ENCODE data around the gene TNRC6A. TPM values are rescaled to one million over a fixed set of nuclear protein-coding genes. Genes with fewer than 3 reads are reported as not detected.
A peak's percentile ranks its signal among the peaks of the same experiment; 100 is the strongest.

TNRC6A gene
- total and polyA plus RNA-seq, 2 experiments from 2014 or later, result 12.5 to 13.1 TPM

DNA sequence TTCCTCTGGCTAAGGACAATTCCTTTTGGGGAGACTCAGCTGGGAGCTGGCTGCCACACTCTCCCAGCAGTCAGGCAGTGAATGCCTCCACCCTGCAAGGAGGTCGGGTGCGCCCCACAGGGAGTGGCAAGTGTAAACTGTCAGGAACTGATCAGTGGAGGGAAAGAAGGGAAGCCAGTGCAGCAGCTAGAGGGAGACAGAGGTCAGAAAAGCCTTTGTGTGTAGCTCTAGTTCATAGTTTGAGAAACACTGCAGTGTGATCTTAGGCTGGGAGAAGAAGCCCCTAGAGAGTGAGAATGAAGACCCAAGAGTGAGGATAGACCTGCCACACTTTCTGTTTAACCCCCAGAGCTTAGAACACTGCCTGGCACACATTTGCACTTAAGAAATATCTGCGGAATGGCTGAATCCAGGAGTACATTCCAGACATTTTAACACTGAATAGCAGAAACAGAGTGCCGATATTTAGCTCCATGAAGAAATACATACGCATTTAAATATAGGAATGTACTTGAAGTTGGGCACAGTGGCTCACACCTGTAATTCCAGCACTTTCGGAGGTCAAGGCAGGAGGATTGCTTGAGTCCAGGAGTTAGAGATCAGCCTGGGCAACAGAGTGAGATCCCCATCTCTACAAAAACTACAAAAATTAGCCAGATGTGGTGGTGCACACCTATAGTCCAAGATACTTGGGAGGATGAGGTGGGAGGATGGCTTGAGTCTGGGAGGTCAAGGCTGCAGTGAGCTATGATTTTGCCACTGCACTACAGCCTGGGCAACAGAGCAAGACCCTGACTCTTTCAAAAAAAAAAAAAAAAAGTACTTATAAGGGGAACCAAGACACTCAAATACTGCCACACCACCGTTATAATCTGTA, 105.2 kb downstream of the TNRC6A start:
- in situ Hi-C loops (cut with MboI), result loop anchor here (10.0 kb wide), 1 partner anchor 100 kb away; no protein-coding TSS in a partner anchor
- DNase-seq, result peak; percentile 58
- peak overlapping the region; percentile 57; the same call in 1 of the 2 replicates for H2AFZ ChIP-seq

GRCh38 chr16:24836836-24837235, 107.4 kb downstream of the TNRC6A start:
- WGBS, 2 experiments (ENCODE audit: low coverage in 1 of 2, low lambda C conversion rate in 2 of 2, missing lambda C conversion rate in 2 of 2), result 85 to 86% methylated on average over 6 of the region's 6 CpGs
- H3K9ac ChIP-seq, result no peak overlapping the region
- no peak overlapping the region for H3K4me3 ChIP-seq
- H3K4me2 ChIP-seq (ENCODE audit: unreplicated experiment), result no peak overlapping the region
- H3K36me3 ChIP-seq (ENCODE audit: low read depth), result no peaks in the 10 kb centered on the region
- H4K20me1 ChIP-seq (ENCODE audit: insufficient read depth), result no peaks in the 10 kb centered on the region
- H3K27ac ChIP-seq, result no peak overlapping the region
- H3K79me2 ChIP-seq (ENCODE audit: insufficient read depth), result no peaks in the 10 kb centered on the region
- in situ Hi-C loops (cut with MboI), result loop anchor here (10.0 kb wide), 1 partner anchor 98 kb away; no protein-coding TSS in a partner anchor
- H3F3A ChIP-seq (ENCODE audit: insufficient read depth), result peaks cover 14% of the 10 kb centered on the region; the same call in 1 of the 2 replicates
- no peaks in the 10 kb centered on the region for H3K27me3 ChIP-seq (replicated peaks; ENCODE audit: insufficient read depth)
- H2AFZ ChIP-seq, result no peak overlapping the region
- TF ChIP-seq EZH2phosphoT487 (IDR thresholded peaks at IDR 0.05; ENCODE audit: insufficient read depth, low read depth) (no peak), EZH2 (IDR thresholded peaks at IDR 0.05; ENCODE audit: insufficient read depth, poor library complexity, severe bottlenecking) (no peak)
- H3K4me1 ChIP-seq (ENCODE audit: insufficient read depth), result peaks cover 22% of the 10 kb centered on the region
- no peaks in the 10 kb centered on the region for H3K9me2 ChIP-seq (ENCODE audit: insufficient read depth)
- no peaks in the 10 kb centered on the region for H3K9me3 ChIP-seq (ENCODE audit: low read depth)
- no peak for DNase-seq

More for the DNA sequence above, 105.2 kb downstream of the TNRC6A start:
- WGBS, 2 experiments (ENCODE audit: low coverage in 1 of 2, low lambda C conversion rate in 2 of 2, missing lambda C conversion rate in 2 of 2), result 50 to 52% methylated on average over 7 of the region's 7 CpGs
- no peaks in the 10 kb centered on the region for H3K36me3 ChIP-seq (ENCODE audit: low read depth)
- H3K4me1 ChIP-seq (ENCODE audit: insufficient read depth), result peaks cover 22% of the 10 kb centered on the region
- TF ChIP-seq EZH2 (IDR thresholded peaks at IDR 0.05; ENCODE audit: insufficient read depth, poor library complexity, severe bottlenecking) (no peak), EZH2phosphoT487 (IDR thresholded peaks at IDR 0.05; ENCODE audit: insufficient read depth, low read depth) (no peak)
- H3F3A ChIP-seq (ENCODE audit: insufficient read depth), result peaks cover 14% of the 10 kb centered on the region; the same call in 1 of the 2 replicates
- H3K9ac ChIP-seq, result no peak overlapping the region
- no peaks in the 10 kb centered on the region for H3K79me2 ChIP-seq (ENCODE audit: insufficient read depth)
- H3K4me2 ChIP-seq (ENCODE audit: unreplicated experiment), result no peak overlapping the region
- no peaks in the 10 kb centered on the region for H3K27me3 ChIP-seq (replicated peaks; ENCODE audit: insufficient read depth)
- no peaks in the 10 kb centered on the region for H4K20me1 ChIP-seq (ENCODE audit: insufficient read depth)
- no peak overlapping the region for H3K27ac ChIP-seq
- H3K9me3 ChIP-seq (ENCODE audit: low read depth), result no peaks in the 10 kb centered on the region
- no peaks in the 10 kb centered on the region for H3K9me2 ChIP-seq (ENCODE audit: insufficient read depth)
- H3K4me3 ChIP-seq, result no peak overlapping the region

GRCh38 chr16:24837969-24838368, 108.5 kb downstream of the TNRC6A start:
- Histone ChIP-seq H3K4me2 (ENCODE audit: unreplicated experiment) (no peak overlapping the region), H3K9ac (no peak overlapping the region), H3K27ac (no peak overlapping the region), H3K79me2 (ENCODE audit: insufficient read depth) (no peaks in the 10 kb centered on the region), H3K4me3 (no peak overlapping the region), H3F3A (ENCODE audit: insufficient read depth) (peaks cover 14% of the 10 kb centered on the region; the same call in 1 of the 2 replicates), H4K20me1 (ENCODE audit: insufficient read depth) (no peaks in the 10 kb centered on the region), H2AFZ (no peak overlapping the region), H3K36me3 (ENCODE audit: low read depth) (no peaks in the 10 kb centered on the region), H3K9me2 (ENCODE audit: insufficient read depth) (no peaks in the 10 kb centered on the region), H3K27me3 (replicated peaks; ENCODE audit: insufficient read depth) (no peaks in the 10 kb centered on the region), H3K9me3 (ENCODE audit: low read depth) (no peaks in the 10 kb centered on the region), H3K4me1 (ENCODE audit: insufficient read depth) (peaks cover 22% of the 10 kb centered on the region)
- WGBS, 2 experiments (ENCODE audit: low coverage in 1 of 2, low lambda C conversion rate in 2 of 2, missing lambda C conversion rate in 2 of 2), result 90 to 92% methylated on average over 9 of the region's 9 CpGs
- in situ Hi-C loops (cut with MboI), result loop anchor here (10.0 kb wide), 1 partner anchor 97 kb away; no protein-coding TSS in a partner anchor
- TF ChIP-seq EZH2 (IDR thresholded peaks at IDR 0.05; ENCODE audit: insufficient read depth, poor library complexity, severe bottlenecking) (no peak), EZH2phosphoT487 (IDR thresholded peaks at IDR 0.05; ENCODE audit: insufficient read depth, low read depth) (no peak)
- no peak for DNase-seq

DNA sequence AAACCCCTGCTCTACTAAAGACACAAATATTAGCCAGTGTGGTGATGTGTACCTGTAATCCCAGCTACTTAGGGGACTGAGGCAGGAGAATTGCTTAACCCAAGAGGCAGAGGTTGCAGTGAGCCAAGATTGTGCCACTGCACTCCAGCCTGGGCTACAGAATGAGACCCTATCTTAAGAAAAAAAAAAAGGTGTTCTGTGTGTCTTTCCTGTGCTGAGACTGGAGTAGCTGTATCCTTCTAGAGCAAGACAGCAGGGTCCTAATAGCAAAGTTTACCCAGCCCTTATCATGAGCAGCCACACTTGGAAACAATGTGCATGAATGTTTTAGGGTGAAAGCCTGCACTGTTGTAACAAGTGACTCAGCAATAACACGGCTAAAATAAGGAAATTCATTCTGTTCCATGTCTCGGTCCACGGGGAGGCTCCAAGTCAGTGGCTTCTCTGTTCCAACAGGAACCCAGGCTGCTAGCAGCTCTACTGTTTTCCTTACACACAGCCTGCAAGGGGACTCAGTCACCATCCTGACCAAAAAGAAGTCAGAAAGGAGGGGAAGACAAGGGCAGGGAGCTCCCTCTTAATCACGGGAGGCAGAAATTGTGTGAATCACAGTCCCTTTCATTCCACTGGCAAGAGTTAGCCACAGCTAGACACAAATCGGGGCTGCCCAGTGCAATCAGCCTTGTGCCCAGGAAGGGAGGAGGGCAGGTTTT, 109.3 kb downstream of the TNRC6A start:
- peak overlapping the region; percentile 78 for H2AFZ ChIP-seq
- H3K27ac ChIP-seq, result peak overlapping the region; percentile 68
- no peaks in the 10 kb centered on the region for H3K79me2 ChIP-seq (ENCODE audit: insufficient read depth)
- H3K9ac ChIP-seq, result peak overlapping the region; percentile 51
- no peaks in the 10 kb centered on the region for H4K20me1 ChIP-seq (ENCODE audit: insufficient read depth)
- in situ Hi-C loops (cut with MboI), result loop anchor here (10.0 kb wide), 1 partner anchor 96 kb away; no protein-coding TSS in a partner anchor
- no peaks in the 10 kb centered on the region for H3K9me2 ChIP-seq (ENCODE audit: insufficient read depth)
- H3K36me3 ChIP-seq (ENCODE audit: low read depth), result no peaks in the 10 kb centered on the region
- H3K9me3 ChIP-seq (ENCODE audit: low read depth), result no peaks in the 10 kb centered on the region
- no peaks in the 10 kb centered on the region for H3K27me3 ChIP-seq (replicated peaks; ENCODE audit: insufficient read depth)
- H3K4me2 ChIP-seq (ENCODE audit: unreplicated experiment), result peak overlapping the region; percentile 71
- peaks cover 22% of the 10 kb centered on the region for H3K4me1 ChIP-seq (ENCODE audit: insufficient read depth)
- peak; percentile 88 for DNase-seq
- peaks cover 14% of the 10 kb centered on the region; the same call in 1 of the 2 replicates for H3F3A ChIP-seq (ENCODE audit: insufficient read depth)
- H3K4me3 ChIP-seq, result peak overlapping the region; percentile 54
- no peak for TF ChIP-seq EZH2phosphoT487 (IDR thresholded peaks at IDR 0.05; ENCODE audit: insufficient read depth, low read depth)
- no peak for TF ChIP-seq EZH2 (IDR thresholded peaks at IDR 0.05; ENCODE audit: insufficient read depth, poor library complexity, severe bottlenecking)
- 0 to 1% methylated on average over 5 of the region's 5 CpGs for WGBS, 2 experiments (ENCODE audit: low coverage in 1 of 2, low lambda C conversion rate in 2 of 2, missing lambda C conversion rate in 2 of 2)
